Stimulated activated naive CD8-positive, alpha-beta T cell treated with anti-CD3 and anti-CD28 coated beads, Interleukin-15, amount 100 ng/mL, for 72 hours (primary cell): Measurements from ENCODE around the gene ZNF385A.
A peak's percentile ranks its signal among the peaks of the same experiment; 100 is the strongest.
"Not testable (repeated sequence)": the region's sequence is repeated elsewhere in the genome, so short reads cannot be mapped to it uniquely, and the experiment has no call there.

ENCODE experiments used
- ATAC-seq: fragments of 150-1000 bp; cut with Tn5 transposase; 2 replicates; pipeline ENCODE4 v1.10.0; 2021; ENCODE audit warnings: mild to moderate bottlenecking, moderate library complexity
- DNase-seq, 2 donors: peaks; one replicate each; pipeline ENCODE4 v3.0.0; 2021 to 2022
- H3K27ac Mint-ChIP-seq, 2 donors: one replicate each; pipeline ENCODE4 v1.8.0; 2022; ENCODE audit warnings: mild to moderate bottlenecking in 2 of 2, mixed read lengths in 2 of 2, moderate library complexity in 2 of 2
- H3K27me3 Mint-ChIP-seq: one replicate; pipeline ENCODE4 v1.8.0; 2022; ENCODE audit warnings: mixed read lengths
- H3K4me1 Mint-ChIP-seq: one replicate; pipeline ENCODE4 v1.8.0; 2022; ENCODE audit warnings: mild to moderate bottlenecking, mixed read lengths
- H3K4me3 Mint-ChIP-seq, 2 donors: one replicate each; pipeline ENCODE4 v1.8.0; 2022; ENCODE audit warnings: mild to moderate bottlenecking in 2 of 2, mixed read lengths in 2 of 2, moderate library complexity in 1 of 2
- H3K9me3 Mint-ChIP-seq, 2 donors: one replicate each; pipeline ENCODE4 v1.8.0; 2022; ENCODE audit warnings: mixed read lengths in 2 of 2

Gene ZNF385A

DNA sequence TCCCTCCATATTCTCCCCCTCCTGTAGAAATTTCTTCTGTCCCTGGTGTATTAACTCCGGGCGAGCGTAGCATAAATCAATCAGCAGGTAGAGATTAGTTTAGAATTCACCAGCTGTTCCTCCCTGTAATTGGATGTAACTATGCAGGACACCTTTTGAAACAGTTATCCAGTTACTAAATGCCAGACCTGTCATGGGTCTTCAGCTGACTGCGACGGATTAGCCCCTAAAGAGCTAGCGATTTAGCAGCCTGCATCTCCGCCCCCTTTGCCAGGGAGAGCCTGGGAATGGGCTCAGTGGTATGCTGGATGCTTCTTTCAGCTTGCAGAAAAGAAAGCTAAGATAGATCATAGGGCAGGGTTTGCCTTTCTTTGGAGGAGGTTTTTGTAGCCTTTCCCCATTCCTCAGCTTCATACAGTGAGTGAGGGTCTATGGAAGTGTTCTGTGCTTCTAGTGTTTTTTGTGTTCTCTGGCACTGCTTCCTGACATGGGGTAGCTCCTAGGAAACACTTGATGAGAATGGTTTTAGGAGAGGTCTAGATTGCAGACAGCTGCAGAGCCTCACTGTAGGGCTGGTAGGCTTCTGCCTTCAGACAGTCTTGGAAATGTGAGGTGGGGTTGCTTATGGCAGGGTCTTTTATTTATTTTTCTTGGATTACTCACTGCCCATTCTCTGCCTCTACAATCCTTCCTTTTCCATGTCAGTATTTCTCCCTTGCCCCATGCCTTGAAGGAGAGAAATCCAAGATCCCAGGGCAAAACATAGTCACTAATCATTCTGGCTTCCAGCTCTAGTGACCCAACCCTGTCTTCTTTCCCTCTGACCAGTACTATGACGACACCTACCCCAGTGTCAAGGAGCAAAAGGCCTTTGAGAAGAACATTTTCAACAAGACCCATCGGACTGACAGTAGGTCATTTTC, 42.9 kb downstream of the ZNF385A start:
- ATAC-seq (no peak), DNase-seq (no peak)
- H3K4me1 Mint-ChIP-seq, result no peaks in the 10 kb centered on the region
- no peak overlapping the region for H3K4me3 Mint-ChIP-seq
- no peaks in the 10 kb centered on the region for H3K27me3 Mint-ChIP-seq
- H3K27ac Mint-ChIP-seq, result peak overlapping the region in 1 of 2 donors; percentile 81
- no peaks in the 10 kb centered on the region for H3K9me3 Mint-ChIP-seq

DNA sequence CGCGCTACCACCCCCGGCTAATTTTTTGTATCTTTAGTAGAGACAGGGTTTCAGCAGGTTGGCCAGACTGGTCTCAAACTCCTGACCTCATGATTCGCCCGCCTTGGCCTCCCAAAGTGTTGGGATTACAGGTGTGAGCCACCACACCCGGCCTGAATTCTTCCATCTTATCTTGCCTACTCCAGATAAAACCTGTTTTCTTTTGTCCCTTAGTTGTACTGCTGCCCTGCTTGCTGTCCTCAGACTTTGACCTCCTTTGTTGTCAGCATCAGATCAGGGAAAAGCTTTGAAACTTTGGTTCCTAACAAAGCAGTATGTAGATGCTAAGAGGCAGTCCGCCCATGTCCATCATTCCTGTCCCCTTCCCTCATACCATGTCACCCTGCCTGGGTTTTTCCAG, 43.7 kb downstream of the ZNF385A start:
- no peak for DNase-seq
- peaks cover 4% of the 10 kb centered on the region for H3K4me1 Mint-ChIP-seq
- H3K27ac Mint-ChIP-seq, result peak overlapping the region in 1 of 2 donors; percentile 81
- H3K4me3 Mint-ChIP-seq, result no peak overlapping the region
- ATAC-seq, result no peak
- no peaks in the 10 kb centered on the region for H3K9me3 Mint-ChIP-seq
- H3K27me3 Mint-ChIP-seq, result no peaks in the 10 kb centered on the region

DNA sequence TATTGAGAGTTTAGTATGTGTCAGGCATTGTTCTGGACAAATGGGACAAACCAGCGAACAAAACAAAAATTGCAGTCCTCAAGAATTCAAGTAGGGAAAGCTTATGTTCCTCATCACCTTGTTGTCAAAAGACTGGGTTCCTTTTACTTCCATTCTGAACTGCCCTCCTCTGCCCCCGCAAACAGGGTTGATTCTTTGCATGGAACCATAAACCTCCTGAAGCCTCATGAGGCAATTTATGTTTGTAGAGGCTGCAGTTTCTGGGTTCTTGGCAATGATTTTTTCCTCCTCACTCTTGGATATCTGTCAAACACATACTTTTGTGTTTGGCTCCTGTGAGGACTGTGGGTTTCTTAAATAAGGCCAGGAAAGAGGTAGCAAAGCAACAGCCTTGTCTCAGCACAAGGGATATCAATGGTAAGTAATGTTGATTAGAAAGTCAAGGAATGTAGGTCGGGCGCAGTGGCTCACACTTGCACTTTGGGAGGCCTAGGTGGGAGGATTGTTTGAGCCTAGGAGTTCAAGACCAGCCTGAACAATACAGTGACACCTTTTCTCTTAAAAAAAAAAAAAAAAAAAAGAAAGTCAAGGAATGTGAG, 45.7 kb downstream of the ZNF385A start:
- H3K9me3 Mint-ChIP-seq, result no peaks in the 10 kb centered on the region
- no peak overlapping the region for H3K4me3 Mint-ChIP-seq
- H3K4me1 Mint-ChIP-seq, result peaks cover 6% of the 10 kb centered on the region
- no peak overlapping the region for H3K27ac Mint-ChIP-seq
- no peaks in the 10 kb centered on the region for H3K27me3 Mint-ChIP-seq
- no peak for DNase-seq
- no peak for ATAC-seq

DNA sequence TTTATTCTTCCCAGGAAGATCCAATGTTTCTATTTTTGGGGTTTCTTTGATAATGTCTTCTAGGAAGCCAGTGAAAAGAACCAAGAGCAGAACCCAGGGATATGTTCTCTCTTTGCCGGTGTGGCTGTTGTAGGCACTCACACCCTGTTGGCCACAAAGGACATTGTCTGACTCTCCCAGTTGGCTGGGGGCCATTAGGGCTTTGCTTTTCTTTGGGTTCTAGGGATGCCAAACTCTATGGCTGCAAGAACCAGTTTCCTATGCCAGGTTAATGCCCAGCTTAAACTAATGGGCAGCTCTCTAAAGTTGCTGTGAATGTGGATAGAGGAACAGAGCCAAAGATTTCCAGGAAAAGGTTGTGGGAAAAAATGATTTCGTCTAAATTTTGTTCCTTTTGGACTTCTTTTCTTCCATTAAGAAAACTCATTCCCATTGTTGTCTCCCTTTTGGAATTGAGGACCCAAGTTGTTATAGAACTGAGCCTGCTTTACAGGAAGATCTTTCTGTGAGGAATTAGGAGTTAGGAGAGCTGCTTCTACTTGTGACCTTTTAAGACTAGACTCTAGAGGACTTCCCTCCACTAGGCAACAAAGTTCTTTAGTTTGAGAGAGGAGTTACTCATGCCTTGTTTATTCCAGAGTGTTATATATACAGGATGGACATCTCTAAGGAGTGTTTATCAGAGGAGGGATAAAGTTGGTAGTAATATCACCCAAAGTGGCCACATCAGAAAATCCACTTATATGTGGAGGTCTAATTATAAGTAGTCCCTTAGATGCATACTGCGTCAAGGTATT, 46.5 kb downstream of the ZNF385A start:
- Mint-ChIP-seq H3K27me3 (no peaks in the 10 kb centered on the region), H3K27ac (no peak overlapping the region), H3K4me3 (no peak overlapping the region), H3K4me1 (peaks cover 6% of the 10 kb centered on the region), H3K9me3 (no peaks in the 10 kb centered on the region)
- ATAC-seq, result no peak
- no peak for DNase-seq

DNA sequence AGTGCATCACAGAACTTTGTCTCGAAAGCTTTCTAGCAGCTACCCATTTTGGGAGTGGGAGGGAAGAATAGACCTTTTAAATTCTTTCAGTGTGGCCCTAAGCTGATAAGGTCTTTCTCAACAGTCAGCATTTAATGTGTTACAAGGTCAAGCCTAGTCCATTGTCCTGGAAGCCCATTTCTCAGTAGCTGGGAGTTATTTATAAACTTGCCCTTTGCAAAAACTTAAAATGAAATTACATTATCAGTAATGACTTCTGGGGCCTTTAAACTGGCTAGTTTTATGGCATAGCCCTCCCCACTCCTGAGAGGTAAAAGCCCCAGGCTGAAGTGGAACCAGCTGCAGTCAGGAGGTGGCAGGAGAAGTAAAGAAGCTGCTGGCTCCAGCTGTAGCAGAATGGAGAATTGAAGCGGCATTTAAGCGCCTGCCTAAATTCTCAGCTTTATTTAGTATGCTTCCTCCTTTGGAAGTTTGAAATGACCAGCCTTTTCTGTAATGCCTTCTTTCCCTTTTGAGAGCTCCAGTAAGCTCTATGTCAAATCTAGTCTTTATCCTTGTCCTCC, 47.2 kb downstream of the ZNF385A start:
- Mint-ChIP-seq H3K4me3 (no peak overlapping the region), H3K9me3 (no peaks in the 10 kb centered on the region), H3K27ac (no peak overlapping the region), H3K4me1 (peaks cover 6% of the 10 kb centered on the region), H3K27me3 (no peaks in the 10 kb centered on the region)
- ATAC-seq, result no peak
- no peak for DNase-seq

DNA sequence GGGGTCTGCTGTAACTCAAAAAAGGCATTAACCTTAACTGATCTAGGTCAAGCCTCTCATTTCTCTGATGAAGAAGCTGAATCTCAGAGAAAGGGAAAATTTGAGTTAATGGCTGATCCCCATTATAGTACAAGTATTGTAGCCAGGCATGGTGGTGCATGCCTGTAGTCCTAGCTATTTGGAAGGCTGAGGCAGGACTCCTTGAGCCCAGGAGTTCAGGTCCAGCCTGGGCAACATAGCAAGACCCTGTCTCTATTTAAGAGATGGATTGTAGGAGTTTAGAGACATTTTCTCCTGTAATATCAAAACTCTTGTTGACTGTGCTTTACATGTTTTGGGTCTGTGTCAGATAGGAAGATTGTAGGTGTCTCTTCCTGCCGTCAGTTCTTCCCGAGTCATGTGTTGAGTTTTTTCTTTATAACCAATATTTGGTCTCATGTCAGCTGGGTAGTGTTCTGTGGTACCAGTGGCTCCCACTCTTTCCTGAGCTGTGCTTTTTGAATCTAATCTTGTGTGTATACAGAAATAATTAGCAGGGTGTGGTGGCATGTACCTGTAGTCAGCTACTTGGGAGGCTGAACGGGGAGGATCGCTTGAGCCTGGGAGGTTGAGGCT, 51.0 kb downstream of the ZNF385A start:
- Mint-ChIP-seq H3K4me1 (peaks cover 31% of the 10 kb centered on the region), H3K9me3 (no peaks in the 10 kb centered on the region), H3K27me3 (no peaks in the 10 kb centered on the region), H3K4me3 (no peak overlapping the region), H3K27ac (peak overlapping the region in 1 of 2 donors; percentile 7)
- ATAC-seq (no peak), DNase-seq (no peak)

DNA sequence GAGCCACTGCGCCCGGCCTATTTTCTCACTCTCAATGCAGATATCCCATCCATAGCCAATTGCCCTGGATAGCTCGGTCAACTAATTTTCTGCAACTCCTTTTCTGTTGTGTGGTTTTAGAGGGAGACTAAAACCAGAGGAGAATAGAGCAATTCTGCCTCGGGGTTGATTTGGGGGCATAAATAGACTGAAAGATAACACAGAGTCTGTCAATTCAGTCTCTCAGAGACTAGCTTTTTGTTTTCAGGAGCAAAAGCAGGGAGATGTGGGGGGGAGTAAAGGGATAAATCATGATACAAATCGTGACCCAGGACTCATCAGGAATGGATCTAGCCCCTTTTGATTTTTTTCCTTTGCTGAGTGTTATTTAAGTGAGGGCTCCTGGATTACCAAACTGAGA, 53.1 kb downstream of the ZNF385A start:
- Mint-ChIP-seq H3K9me3 (no peaks in the 10 kb centered on the region), H3K27ac (peak overlapping the region in 1 of 2 donors; percentile 19), H3K27me3 (no peaks in the 10 kb centered on the region), H3K4me1 (peaks cover 45% of the 10 kb centered on the region), H3K4me3 (no peak overlapping the region)
- no peak for ATAC-seq
- no peak for DNase-seq

DNA sequence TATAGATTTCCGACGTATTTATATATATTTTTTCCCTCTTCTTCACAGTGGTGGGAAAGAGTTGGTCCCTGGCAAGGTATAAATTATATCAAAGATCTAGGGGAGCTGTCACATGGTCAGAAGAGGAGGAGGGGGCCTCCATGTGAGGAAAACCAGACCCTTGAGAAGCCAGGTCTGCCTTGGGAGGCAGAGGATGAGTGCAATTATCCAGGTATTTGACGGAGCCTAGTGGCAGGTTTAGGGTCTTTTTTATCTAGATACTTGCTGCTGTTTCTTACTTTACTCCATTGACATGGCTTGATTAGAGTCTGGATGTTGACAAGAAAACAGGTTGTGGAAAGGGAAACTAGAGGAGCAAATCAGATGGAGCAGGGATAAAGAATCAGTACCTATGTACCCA, 54.1 kb downstream of the ZNF385A start:
- Mint-ChIP-seq H3K4me3 (no peak overlapping the region), H3K27me3 (no peaks in the 10 kb centered on the region), H3K4me1 (peaks cover 47% of the 10 kb centered on the region), H3K9me3 (no peaks in the 10 kb centered on the region), H3K27ac (peak overlapping the region; percentile 12 to 55)
- ATAC-seq (no peak), DNase-seq (no peak)

DNA sequence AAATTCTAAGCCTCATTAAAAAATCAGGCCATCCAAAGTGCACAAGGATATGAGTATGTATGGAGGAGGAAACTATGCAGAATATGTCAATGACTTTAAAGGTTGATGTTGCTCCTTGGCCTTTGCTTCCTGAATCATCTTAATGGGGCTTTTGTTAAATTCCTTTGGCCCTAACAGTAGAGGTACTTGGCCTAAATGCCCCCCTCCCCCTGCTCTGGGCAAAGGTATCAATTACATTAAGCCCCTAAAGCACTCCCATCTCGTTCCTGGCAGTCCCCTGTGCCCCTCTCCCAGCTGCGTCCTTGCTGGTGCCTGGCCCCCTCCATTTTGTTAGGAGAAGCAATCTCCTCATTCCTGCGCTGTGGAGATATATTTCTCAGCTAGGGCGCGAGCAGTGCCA, 54.8 kb downstream of the ZNF385A start:
- Mint-ChIP-seq H3K27ac (peak overlapping the region in 1 of 2 donors; percentile 76), H3K4me3 (no peak overlapping the region), H3K4me1 (peaks cover 53% of the 10 kb centered on the region), H3K9me3 (no peaks in the 10 kb centered on the region), H3K27me3 (no peaks in the 10 kb centered on the region)
- DNase-seq (no peak), ATAC-seq (no peak)

DNA sequence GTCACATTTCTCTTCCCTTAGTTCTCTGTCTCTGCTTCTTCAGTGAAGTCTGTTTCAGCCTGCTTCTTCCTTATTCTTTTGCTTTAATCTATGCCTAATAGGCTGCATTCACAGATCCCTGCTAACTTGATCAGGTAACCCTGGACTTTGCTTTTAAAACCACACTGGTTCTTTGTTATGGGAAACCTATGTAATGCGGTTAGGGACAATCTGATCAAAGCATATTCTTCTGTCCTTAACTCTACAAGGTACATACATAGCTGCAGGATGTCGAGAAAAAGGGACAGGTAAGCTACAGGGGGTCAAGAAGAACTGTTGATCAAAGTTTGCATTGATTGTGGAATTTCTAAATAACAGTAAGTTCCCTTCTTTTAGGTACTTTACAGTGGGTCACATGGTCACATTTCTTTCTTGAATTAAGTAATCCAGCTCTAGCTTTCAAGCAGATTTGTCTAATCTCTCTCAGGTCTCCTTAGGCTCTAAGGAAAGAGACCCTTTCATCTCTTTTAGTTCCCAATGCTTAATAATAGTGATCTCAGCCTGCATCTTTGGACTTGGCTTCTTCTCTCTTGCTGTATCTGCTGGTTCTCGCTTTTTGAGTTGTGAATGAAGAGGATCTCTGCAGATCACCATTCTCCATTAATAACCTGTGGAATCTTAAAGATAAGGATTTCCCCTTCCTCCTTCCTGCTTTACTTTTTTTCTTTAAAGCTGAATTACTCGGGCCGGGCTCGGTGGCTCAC, 55.8 kb downstream of the ZNF385A start:
- no peak overlapping the region for H3K4me3 Mint-ChIP-seq
- peak overlapping the region in 1 of 2 donors; percentile 19 for H3K27ac Mint-ChIP-seq
- no peaks in the 10 kb centered on the region for H3K9me3 Mint-ChIP-seq
- H3K27me3 Mint-ChIP-seq, result no peaks in the 10 kb centered on the region
- no peak for ATAC-seq
- no peak for DNase-seq
- peaks cover 59% of the 10 kb centered on the region for H3K4me1 Mint-ChIP-seq

DNA sequence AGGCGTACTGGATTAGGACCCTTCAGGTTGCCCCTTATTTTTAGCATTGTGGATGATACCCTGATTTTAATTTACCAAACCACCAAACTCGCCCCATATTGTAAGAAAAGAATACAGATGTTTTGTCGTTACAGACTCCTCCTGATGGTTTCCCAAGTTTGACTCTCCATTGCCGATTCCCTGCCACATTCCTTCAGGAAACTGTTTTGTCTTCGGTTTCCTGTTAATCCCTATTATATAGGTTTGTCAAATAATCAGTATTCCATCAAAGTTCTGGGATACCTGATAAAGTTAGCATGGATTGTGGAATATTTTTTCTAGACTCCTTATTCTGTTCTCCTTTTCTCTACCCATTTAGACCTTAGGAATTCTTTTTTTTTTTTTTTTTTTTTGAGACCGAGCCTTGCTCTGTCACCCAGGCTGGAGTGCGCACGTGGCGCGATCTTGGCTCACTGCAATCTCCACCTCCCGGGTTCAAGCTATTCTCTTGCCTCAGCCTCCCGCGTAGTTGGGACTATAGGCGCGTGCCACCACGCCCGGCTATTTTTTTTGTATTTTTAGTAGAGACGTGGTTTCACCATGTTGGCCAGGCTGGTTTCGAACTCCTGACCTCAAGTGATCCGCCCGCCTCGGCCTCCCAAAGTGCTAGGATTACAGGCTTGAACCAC, 59.0 kb downstream of the ZNF385A start:
- not testable (repeated sequence) for H3K27me3 Mint-ChIP-seq, ATAC-seq, H3K9me3 Mint-ChIP-seq, DNase-seq
- Mint-ChIP-seq H3K4me1 (peaks cover 47% of the 10 kb centered on the region), H3K27ac (peak overlapping the region; percentile 98 to 99), H3K4me3 (peak overlapping the region; percentile 95 to 96)

DNA sequence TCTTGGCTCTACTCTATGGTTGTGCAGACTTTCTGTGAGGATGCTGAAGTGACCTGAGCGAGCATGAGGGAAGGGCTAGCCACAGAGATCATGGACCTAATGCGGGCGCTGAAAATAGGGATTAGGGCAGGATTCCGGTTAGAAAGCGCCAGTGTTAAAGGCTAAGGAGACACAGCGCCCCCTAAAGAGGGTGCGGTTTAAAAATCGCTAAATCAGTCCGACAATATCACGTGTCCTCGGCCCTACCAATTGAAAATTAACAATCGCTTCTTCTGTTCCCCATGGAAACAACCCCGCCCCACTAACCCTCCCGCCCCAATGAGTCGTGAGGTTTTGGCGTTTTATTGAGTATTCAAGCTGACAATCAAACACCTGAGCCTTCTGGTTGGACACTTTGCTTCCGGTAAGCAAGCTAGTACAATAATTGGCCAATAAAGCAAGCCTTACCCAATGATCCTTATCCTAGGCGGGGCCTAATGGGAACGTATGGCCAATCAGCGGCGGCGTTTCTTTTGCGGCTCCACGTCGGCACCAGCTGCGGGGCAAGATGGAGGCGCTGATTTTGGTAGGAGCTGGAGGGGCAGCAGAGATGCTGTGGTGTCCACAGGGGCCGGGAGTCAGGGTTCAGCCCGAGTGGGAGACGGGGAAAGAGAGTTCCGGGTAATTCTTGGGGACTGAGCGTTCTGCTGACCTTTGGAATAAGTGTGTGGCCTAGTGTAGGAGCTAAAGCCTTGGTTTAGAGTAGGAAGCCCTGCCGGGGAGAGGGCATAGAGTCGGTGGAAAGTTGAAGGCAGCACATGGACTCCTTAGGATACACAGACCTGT, 59.7 kb downstream of the ZNF385A start, which contains the start of gene COPZ1:
Gene COPZ1 (plus strand): TSS at position 515 of the 825 bp plus-strand sequence. CDS start 33 bp downstream, at position 548.
- H3K9me3 Mint-ChIP-seq, result no peaks in the 10 kb centered on the region
- H3K4me1 Mint-ChIP-seq, result peaks cover 40% of the 10 kb centered on the region
- DNase-seq (peak; percentile 89 to 94), ATAC-seq (peak; percentile 98)
- no peaks in the 10 kb centered on the region for H3K27me3 Mint-ChIP-seq
- peak within 1 kb of the TSS; percentile 95 to 96 for H3K4me3 Mint-ChIP-seq
- peak within 1 kb of the TSS; percentile 98 to 99 for H3K27ac Mint-ChIP-seq

DNA sequence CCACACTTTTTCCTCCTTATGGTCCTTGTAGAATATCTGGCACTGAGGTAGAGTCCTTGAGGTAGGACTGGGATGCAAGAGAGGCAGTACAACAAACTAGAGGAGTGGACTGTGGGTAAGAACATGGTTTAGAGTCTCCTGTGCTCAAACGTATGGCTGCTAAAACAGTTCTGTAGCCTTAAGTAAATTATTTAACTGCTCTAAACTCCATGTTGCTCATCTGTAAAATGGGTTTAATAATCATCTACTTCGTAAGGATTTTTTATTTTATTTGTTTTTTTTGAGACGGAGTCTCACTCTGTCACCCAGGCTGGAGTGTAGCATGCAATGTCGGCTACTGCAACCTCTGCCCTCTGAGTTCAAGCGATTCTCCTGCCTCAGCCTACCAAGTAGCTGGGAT, 63.2 kb downstream of the ZNF385A start:
- no peak overlapping the region for H3K4me3 Mint-ChIP-seq
- DNase-seq (no peak), ATAC-seq (no peak)
- no peaks in the 10 kb centered on the region for H3K9me3 Mint-ChIP-seq
- no peaks in the 10 kb centered on the region for H3K27me3 Mint-ChIP-seq
- no peak overlapping the region for H3K27ac Mint-ChIP-seq
- H3K4me1 Mint-ChIP-seq, result peaks cover 19% of the 10 kb centered on the region
